ENCODE measurements around the gene FBXL17. TPM values are rescaled to one million over a fixed set of nuclear protein-coding genes. Genes with fewer than 3 reads are reported as not detected.
A peak's percentile ranks its signal among the peaks of the same experiment; 100 is the strongest.

The FBXL17 gene
- total and polyA plus RNA-seq, 2 of the 13 experiments (the other 11 are each of a cell fraction or from before 2014, with no cell fraction given): 3.0 to 7.9 TPM

- no peak for TF ChIP-seq ZNF12 (CRISPR knock-in tag; IDR thresholded peaks at IDR 0.05)
- no peak for TF ChIP-seq IKZF5 (CRISPR knock-in tag; IDR thresholded peaks at IDR 0.05)
- no peak for TF ChIP-seq ZNF792 (CRISPR knock-in tag; IDR thresholded peaks at IDR 0.05)
- no peak for TF ChIP-seq NFYC (CRISPR knock-in tag; IDR thresholded peaks at IDR 0.05)
- no peak for TF ChIP-seq ZNF275 (CRISPR knock-in tag; IDR thresholded peaks at IDR 0.05; ENCODE audit: borderline replicate concordance)
- no peak for TF ChIP-seq CREM (IDR thresholded peaks at IDR 0.05)
- no peak for TF ChIP-seq CREM (CRISPR knock-in tag; IDR thresholded peaks at IDR 0.05)
- no peak for TF ChIP-seq IKZF4 (CRISPR knock-in tag; IDR thresholded peaks at IDR 0.05; ENCODE audit: borderline replicate concordance, low read depth, not compliant biosample characterization)
- TF ChIP-seq HNRNPL (IDR thresholded peaks at IDR 0.05; ENCODE audit: low read depth, low read length): 0 out of 2 replicates have a peak, but pooled peaks have one; percentile 22
- TF ChIP-seq EEA1 (CRISPR knock-in tag; IDR thresholded peaks at IDR 0.05; ENCODE audit: borderline replicate concordance): no peak
- TF ChIP-seq SAP130 (CRISPR knock-in tag; IDR thresholded peaks at IDR 0.05; ENCODE audit: low read depth): peak; percentile 60
- TF ChIP-seq ZNF672 (CRISPR knock-in tag; IDR thresholded peaks at IDR 0.05): 0 out of 2 replicates have a peak, but pooled peaks have one; percentile 18
- no peak for TF ChIP-seq ARID4A (CRISPR knock-in tag; IDR thresholded peaks at IDR 0.05; ENCODE audit: borderline replicate concordance)
- peak; percentile 13; the same call in 1 of the 2 replicates for TF ChIP-seq MAZ (IDR thresholded peaks at IDR 0.05; ENCODE audit: borderline replicate concordance, low read depth, low read length)
- 0 out of 2 replicates have a peak, but pooled peaks have one; percentile 10 for TF ChIP-seq MAZ (CRISPR knock-in tag; IDR thresholded peaks at IDR 0.05; ENCODE audit: low read depth)
- no peak for TF ChIP-seq BHLHE40 (IDR thresholded peaks at IDR 0.05; ENCODE audit: low read length)
- TF ChIP-seq MXD1 (CRISPR knock-in tag; IDR thresholded peaks at IDR 0.05): no peak
- peak; percentile 73; the same call in 1 of the 2 replicates for TF ChIP-seq ZBTB10 (CRISPR knock-in tag; IDR thresholded peaks at IDR 0.05; ENCODE audit: borderline replicate concordance)
- TF ChIP-seq ZNF816 (CRISPR knock-in tag; IDR thresholded peaks at IDR 0.05; ENCODE audit: borderline replicate concordance): peak; percentile 29; the same call in 1 of the 2 replicates
- no peak for TF ChIP-seq ZNF138 (CRISPR knock-in tag; IDR thresholded peaks at IDR 0.05; ENCODE audit: low read depth)
Observed at GRCh38 chr5:108380531-108381349, 1.2 kb downstream of the FBXL17 start (continued).
